Fibroblast of skin of abdomen (primary cell): ENCODE measurements around the gene WDSUB1.
A peak's percentile ranks its signal among the peaks of the same experiment; 100 is the strongest.

Experiments
- DNase-seq: peaks from one replicate; pipeline ENCODE4 v3.0.0-alpha.2; 2013

Gene WDSUB1

DNA sequence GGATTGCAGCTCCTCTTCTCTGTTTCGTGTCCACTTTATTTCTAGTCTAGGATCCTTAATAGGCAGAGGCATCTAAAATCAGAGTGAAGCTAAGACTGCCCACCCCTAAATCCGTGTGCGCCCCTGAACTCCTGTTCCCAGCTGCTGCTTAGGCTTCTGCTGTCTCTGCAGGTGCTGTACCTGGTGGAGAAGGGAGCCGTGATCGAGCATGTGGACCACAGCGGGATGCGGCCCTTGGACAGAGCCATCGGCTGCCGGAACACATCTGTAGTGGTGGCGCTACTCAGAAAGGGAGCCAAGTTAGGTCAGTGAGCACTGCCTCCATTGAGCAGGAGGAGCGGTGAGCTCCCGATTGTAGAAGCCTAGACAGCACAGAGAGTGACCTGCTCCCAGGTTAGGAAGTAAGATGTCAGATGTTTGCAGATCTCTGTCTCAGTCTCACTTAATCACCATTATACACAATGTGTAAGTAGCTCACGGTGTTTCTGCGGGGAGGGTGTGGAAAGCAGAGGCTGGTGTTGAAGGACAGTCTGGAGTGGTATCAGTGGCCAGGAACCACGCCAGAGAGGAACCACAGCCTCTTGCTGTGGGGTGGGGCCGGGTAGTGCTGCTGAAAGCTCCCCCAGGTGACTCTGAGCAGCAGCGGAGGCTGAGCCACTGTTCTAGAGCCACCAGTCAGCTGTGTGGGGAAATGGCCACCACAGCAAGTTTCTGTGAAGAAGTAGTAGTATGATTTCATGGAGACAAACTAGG, 62.3 kb downstream of the WDSUB1 start:
- DNase-seq: no peak

DNA sequence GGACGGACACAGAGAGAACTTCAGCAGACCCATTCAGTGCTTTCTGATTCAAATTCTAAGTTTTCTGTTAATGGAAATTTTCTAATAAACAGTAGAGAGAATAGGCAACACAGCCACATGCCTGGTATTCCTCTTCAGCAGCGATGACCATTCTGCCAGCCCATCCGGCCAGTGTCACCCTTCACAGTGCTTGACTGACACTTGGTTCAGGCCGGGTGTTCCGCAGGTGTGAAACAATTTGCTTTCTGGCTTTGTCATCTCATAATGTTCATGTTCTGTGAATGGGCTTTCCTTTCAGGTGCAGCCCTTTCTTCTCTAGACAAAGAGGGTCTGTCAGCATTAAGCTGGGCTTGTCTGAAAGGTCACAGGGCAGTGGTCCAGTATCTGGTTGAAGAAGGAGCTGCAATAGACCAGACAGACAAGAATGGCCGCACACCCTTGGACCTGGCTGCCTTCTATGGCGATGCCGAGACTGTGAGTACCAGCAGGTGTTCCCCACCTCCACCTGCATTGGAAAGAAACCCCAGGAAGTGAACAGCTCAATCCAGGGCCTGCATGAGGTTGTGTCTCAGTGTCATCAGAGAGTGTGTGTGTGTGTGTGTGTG, 67.0 kb downstream of the WDSUB1 start:
- no peak for DNase-seq

DNA sequence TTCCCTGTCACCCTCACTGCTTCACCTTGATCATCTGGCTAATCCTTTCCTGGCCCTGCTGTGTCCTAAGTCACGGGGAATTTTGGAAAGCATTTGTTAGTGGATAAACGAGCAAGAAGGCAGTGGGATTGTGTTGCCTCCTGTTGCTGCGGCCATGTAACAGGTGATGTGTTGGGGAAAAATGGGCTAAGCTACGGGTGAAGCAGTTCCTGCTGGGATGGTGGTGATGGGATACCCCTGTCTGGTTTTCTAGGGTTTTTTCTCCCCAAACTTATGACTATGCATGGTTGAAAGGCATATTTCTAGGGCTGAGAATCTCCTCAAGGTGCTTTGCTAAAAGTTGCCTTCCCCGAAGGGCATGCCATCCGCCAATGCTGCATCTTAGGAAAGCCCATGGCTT, 68.1 kb downstream of the WDSUB1 start:
- DNase-seq: no peak

DNA sequence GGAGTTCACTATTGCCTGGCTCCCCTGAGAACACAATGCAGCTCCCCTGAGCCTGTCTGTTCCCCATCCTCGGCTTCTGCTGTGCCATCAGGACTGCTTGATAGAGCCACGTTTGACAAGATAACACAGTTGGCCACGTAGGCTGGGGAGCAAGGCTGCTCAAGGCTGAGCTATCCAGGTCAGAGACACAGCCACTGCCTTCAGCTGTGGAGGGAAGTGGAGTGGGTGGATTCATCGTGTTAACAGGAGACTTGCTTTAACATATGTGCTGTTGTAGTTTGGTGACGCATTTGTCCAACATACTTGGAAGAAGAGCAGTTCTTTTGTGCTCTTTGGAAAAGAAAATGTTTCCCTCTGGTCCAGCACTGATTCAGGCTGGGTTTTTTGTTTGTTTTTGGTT, 68.8 kb downstream of the WDSUB1 start:
- no peak for DNase-seq

DNA sequence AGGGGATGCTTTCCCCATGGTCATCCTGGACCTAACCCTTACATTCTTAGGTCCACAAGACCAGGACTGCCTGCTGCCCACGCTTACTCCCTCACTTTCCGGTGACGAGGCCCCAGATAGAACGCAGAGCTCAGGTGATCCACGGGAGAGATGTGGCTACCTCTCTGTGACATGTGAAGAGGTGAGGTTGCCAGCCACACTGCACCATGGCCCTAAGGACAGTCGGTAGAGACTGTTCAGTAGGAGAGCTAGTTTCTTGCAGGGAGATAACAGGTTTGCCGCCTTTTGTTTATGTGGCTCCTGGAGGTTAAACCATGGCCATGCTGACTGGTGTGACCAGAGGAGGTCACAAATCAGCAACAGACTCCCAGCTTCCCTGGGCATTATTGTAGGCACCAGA, 71.4 kb downstream of the WDSUB1 start:
- DNase-seq: no peak

DNA sequence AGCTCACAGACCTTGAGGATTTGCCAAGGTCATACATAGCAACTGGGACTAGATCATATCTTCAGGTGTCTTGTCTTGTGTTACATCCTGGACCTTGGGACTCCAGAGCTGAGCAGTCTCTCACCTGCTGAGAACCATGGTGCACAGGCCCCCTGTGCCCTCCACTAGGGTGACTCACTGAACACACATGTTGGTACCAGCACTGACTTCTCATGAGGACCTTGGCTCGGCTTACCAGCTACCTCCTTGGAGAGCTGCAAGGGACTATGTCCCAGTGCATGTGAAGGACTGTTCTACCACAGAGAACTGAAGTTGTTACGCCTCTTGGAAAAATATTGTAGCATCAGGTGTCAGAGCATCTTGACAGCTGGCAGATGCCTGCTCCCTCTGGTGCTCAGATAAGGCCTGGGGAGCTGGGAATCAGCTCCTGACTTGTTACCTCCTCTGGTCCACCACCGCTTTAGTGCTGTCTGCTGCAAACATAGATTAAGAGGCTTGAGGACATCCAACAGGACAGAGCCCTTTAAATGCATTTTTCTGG, 72.1 kb downstream of the WDSUB1 start:
- DNase-seq: no peak

DNA sequence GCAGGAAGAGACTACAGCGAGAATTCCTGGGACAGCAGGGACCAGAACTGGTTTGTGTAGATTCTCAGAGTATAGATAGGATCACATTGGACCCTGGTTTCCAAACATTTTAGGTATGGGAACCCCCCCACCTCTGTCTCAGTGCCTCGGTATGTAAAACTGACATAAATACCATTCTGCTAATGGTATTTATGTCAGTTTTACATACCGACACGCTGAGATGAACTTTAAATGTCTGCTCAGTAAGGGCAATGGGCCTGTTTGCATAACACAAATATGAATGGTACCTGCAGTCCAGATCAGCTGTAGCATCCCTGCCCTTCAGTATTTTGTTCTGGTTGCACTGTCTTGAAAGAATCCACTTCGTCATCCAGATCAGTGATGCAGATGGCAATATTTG, 73.2 kb downstream of the WDSUB1 start:
- DNase-seq: peak; percentile 35

DNA sequence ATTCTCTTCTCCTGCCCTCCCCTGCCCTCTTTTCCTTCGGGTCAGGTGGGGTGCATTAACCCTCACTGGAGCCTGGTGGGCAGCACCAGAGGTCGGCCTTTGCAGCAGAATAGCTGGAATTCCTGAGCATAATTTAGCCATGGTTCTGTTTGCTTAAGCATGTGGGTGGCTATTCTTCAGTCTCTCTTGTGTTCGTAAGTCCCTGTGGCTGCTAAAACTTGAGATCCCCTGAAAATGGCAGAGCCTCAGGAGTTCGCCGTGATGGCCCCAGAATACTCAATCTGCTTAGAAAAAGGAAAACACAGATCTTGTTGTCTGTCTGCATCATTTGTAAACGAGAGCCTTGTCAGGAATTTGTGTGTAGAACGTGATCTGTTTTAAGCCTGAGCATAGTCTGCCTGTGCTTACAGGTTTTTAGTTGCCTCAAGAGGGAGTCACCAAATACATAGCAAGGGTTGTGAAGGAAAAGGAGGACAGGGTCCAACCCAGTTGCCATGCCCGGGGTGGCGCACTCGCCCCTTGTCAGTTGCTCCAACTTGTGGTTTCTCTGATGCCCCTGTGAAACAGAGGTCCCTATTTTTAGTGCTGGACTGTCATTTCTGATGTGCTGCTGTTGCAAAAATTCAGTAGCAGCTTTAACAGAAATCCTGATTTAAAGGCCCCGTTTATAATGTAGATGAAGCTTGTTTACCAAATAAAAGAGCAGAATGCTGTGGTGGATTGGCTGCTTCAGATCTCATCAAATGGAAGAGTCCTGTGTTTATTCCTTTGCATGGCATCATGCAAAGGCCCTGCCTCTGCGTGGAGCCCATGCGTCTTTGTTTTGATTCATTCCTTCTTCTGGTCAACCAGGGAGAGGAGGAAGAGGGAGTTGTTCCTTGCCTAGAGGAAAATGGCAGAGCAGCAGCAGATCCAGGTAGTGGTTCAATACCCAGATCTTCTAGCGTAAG, 74.8 kb downstream of the WDSUB1 start:
- DNase-seq: no peak

DNA sequence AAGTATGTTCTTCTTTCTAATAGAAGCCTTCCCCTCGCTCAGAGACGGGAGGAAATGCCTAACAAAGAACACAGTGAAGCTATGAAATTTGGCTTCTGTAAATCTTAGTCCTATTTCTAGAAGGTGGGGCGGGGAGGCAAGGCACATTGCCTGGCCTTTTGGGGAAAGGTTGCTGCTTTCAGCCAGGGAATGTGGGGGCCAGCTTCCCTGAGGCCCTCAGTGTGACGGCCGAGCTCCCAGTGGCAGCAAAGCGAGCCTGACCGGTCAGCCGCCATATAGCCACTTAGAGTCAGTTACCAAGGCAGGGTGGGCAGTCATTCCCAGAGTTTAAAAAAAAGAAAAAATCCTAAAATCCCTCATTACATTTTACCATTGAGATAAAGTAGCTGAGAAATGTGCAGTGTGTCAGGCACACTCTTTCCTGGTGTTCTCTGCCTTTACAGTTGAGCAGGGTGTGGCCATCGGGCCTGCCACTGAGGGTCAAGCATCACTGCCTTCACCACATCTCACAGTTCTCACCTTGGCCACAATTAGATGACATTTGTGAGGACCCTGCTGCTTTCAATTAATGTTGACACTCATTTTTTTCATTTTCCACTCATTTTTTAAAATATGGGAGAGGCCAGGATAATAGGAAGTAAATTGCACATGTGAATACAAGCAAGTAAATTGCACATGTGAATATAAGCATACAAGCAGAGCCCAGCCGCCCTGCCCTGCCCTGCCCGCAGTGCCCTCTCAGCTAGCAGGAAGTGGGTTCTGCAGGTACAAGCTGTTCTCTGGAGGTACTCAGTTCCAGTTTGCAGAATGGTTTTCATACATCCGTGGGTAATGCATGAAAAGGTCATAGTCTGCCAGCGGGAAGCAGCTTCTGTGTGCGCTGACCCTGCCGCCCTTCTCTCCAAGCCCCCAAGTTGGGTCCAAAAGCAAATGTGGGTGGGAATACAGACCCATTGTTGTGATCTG, 76.9 kb downstream of the WDSUB1 start:
- DNase-seq: no peak

DNA sequence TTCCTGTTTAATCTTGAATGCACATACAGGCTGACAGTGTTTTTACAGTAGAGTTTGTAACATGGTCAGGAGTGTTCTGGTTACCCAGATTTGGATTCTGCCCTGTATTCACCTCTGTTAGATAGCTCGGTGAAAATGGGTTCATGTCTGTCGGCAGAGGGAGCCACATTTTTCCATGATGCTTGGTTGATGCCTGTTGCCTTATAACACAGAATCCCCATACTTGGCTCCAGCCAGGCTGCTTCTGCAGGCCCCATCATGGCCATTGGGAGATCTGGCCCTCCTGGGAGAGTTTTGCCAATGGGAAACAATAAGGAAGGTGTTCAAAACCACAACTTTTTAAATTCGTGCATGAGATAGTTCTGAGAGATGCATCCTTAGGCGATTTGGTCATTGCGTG, 78.1 kb downstream of the WDSUB1 start:
- no peak for DNase-seq

DNA sequence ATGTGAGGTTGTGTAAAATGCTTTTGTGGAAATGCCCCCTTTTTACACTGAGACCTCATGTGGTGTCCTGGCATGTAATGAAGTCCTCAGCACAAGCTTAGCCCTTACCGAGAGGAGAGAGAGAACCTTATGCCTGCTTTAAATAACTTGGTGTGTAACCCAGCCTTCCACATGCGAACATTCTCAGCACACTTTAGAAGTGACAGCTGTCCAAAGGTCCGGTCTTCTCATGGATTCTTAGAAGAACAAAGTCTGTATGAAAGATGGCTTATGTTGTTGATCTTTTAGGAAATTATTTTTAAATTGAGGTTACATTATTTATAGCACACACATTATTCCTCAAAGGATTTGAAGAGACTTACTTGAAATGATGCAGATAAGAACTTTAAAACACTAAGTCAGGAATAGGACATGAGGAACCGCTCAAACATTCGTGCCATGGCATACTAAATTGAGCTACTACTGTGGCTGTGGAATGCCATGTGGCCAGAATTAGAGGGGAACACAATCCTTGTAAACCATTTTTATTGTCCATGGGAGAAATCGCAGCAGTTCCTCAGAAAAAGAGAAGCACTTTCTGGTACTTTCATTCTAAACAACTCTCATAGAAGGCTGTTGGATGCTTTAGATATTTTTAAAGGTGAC, 79.6 kb downstream of the WDSUB1 start:
- DNase-seq: no peak

DNA sequence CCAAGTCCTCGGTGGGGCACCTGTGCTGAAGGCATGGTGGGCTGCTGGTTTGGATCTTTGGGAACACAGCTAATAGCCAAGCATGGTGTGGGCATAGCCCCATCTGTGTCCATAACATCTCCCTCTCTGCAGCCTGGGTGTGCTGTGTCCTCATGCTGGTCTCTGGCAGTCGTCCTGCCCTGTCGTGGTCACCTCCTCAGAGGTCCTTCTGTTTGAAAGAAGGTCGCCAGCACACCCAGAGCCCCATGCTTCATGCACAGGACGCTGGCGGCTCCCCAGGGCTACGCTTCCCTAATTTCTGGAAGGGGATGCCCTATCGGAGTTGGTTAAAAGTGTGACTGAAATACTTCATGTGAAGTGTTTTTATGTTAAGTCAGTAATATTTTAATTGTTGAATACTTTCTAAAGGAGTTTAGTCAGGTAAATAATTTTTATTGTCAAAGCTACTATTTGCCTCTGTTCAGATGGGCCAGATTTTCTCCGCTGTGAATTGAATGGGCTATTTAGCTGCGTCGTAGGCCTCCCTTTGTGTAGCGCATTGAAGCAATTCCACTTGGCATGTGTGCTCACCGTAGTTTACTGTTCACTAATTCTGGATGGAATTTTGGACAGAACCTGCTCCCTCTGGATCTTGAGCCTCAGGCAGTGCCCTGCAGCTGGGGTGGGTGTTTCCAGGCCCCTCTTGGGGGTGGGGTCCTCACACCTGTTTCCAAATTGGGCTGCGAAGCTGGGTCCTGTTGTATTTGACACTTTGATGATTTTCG, 81.9 kb downstream of the WDSUB1 start:
- DNase-seq: no peak

DNA sequence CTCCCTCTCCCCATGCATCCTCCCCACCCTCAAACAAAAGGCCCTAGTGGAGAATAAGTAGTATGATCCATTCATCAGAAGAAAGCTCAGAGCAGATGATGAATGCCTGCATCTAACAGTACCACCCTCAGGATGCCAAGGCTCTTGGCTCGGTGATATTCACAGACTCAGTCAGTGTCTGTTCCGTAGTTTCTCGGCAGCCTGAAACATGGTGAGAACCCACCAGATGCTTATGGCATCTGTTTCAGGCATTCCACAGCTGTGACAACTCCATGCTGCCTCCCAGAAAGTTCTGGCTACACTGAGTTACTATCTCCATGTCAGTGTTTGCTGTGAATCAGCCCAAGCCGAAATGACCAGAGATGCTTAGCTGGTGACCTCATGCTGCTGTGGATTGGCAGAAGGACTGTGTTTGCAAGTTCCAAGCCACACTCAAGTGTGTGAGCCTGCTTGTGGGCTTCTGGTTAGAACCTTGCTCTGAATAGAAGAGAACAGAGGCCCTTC, 83.9 kb downstream of the WDSUB1 start:
- peak; percentile 98 for DNase-seq

DNA sequence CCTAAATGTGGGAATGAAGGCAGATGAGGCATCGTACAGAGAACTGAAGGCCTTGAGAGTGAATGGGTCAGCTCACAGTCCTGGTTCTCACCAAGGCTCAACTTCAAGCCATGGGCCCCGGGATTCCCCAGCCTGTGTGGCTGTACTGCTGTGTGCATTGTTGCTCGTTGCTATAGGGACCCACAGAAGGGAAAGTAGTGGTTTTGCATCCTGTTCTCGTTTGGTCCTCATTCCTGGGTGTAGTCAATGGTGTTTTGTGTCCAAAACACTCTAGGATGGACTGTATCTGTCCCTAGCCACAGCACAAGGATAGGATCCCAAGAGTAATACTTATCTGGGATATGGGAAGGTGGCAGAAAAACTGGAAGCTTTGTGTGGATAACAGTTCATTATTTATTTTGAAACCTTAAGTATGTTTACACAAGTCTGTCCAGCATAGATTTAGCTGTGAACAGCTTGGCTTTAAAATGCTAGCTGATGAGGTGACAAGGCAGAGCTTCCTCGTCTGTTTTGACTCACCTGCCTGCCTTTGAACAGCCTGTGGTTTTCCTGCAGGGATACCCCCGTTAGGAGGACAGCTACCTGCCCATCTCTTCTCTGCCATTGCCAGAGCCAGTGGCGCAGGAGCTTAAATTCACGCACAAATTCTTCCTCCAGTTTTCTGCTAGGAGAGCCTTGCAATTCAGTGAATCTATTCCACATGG, 85.0 kb downstream of the WDSUB1 start:
- no peak for DNase-seq

DNA sequence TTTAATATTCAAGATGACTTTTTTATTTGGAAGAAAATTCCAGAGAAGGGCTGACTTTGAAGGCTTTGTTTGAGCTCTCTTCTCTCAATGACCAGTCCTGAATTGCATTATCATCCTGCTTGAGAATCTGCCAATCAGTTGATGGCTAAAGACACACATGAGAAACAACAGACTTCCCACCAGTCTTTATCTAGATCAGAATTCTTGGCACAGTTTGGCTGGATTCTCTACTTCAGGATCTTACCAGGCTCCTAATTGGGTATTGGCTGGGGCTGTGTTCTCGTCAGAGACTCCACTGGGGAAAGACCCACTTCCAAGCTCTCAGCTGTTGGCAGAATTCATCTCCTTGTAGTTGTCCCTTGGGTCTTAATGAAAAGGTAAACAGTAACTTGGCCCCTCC, 86.0 kb downstream of the WDSUB1 start:
- no peak for DNase-seq

DNA sequence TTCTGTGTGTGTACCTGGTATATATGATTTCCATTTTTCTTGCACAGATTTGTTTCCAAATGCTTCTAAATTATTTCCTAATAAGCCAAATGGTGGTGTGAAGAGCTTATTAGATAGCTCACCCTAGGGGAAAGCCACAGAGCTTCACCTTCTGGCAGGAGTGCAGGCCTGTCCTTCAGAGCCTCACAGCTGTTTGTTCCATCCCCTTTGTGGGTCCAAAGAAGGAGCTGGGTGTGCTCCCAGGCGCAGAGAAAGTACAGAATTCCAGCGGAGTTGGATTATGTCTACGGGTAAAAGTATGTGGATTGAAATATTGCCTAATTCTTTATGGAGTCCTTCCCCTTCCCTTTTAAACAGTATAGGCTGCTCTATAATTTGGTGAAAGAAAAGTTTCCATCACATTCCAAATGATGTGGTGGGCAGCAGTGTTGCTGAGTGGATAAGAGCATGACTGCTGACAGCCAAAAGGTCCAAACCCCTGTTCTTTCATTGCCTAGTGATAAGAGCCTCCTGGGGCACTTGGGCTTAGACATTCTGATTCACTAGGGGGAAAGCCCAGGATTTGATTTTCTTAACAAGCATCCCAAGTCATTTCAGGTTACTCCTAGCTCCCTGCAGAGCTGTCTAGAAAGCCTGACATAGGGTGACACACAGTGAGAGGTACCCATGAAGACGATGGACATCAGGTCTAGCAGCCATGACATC, 86.6 kb downstream of the WDSUB1 start:
- DNase-seq: peak; percentile 33

DNA sequence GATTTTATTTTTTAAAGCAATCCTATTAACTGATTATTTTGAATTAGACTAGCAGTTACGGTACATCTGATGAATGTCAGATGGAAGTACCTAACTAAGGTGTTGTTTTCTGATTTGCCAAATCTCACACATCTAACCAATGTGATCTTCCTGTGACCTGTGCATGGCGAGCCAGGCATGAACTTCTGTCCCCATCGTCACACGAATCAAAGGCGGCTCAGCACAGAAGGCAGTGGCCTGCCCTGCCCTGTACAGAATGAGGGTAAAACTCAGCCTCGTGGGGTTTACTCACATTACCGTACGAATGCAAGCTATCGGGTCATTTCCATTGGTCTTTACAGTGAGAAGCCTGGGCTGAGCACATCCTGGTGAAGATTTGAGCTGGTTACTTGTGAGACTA, 87.3 kb downstream of the WDSUB1 start:
- no peak for DNase-seq

DNA sequence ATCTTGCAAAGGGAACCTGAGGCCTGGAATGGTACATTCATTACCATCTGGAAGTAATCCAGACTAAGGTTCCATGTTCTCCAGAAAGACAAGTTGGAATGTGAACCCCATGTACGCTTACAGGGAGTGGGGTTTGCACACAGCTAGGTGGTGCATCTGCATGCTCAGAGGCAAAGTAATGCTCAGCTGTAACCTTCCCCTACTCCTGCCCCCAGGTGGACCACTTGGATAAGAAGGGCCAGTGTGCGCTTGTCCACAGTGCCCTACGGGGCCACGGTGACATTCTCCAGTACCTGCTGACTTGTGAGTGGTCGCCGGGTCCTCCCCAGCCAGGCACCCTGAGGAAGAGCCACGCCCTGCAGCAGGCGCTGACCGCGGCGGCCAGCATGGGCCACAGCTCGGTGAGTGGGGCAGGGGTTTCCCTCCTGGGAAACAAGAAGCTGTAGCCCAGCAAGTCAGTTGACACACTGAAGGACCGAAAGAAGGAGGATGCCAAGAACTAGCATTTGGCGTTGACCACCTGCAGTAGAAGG, 90.0 kb downstream of the WDSUB1 start:
- no peak for DNase-seq

DNA sequence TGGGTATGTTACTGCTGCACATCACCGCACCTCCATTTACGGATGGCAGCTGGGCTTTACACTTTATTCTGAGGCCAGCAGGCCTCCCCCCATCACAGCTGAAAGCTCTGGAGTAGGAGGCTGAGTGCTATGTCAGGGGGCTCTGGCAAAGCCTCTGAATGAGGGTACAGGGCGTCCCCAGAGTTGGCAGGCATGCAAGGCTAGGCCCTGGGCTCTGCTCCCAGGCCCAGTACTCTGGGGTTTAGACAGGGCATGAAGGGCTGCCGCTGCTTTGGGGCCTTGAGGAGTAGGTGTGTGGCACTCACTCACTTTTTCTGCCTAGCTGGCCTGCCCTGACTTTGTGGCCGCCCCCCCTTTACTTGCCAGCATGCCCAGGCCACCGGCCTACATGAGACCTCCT, 90.8 kb downstream of the WDSUB1 start:
- no peak for DNase-seq
